ENCODE measurements around the gene PHLDB3. TPM values are rescaled to one million over a fixed set of nuclear protein-coding genes. Genes with fewer than 3 reads are reported as not detected.

PHLDB3 gene
- total RNA-seq, 1 experiment from 2014 or later = 33.1 TPM

DNA sequence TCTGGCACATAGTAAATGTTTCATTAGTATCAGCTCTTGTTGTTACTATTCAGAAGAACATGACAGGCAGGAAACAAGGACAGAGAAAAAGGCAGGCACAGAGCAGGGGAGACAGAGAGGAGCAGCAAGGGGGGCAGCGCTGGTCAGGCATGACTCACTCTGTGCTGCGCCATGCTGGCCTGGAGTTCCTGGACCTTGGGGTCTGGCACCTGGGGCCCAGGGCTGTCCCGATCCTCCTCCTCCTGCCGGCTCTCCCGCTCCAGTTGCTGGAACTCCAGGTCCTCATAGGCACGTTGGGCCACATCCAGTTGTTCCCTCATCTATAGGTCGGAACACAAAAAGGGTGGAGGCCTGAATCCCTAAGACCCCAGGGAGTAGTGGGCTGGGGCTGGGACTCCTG is 7.6 kb downstream of the PHLDB3 start:
- H3K36me3 ChIP-seq (ENCODE audit: control insufficient read depth, insufficient read depth, low read length) = peaks cover 6% of the 10 kb centered on the region

DNA sequence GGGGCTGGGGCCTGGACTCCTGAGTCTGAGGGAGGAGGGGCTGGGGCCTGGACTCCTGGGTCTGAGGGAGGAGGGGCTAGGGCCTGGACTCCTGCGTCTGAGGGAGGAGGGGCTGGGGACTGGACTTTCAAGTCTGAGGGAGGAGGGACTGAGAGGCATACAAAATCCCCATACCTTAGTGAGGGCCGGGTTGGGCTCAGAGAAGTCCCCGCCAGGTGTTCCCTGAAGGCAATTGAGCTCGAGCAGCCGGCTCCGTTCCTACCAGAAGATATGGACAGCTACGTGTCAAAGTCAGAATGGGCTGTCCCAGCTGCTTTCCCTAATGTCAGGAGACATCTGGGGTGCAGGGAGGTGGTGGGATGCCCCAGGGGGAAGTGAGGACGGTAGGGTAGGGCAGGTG is 9.5 kb downstream of the PHLDB3 start:
- H3K27me3 Mint-ChIP-seq (ENCODE audit: insufficient read depth, unreplicated experiment) = no peaks in the 10 kb centered on the region
- Histone ChIP-seq H3K36me3 (ENCODE audit: control insufficient read depth, insufficient read depth, low read length) (peaks cover 11% of the 10 kb centered on the region), H3K4me3 (ENCODE audit: low read depth, low read length) (no peak overlapping the region), H3K9me3 (no peaks in the 10 kb centered on the region), H3K27me3 (replicated peaks; ENCODE audit: control insufficient read depth, insufficient read depth, low read length) (no peaks in the 10 kb centered on the region), H3K4me1 (peaks cover 16% of the 10 kb centered on the region)
- peaks cover 43% of the 10 kb centered on the region for H3K36me3 Mint-ChIP-seq (ENCODE audit: insufficient read depth, unreplicated experiment)
- intact Hi-C loops (cut with micrococcal nuclease; ENCODE audit: unreplicated experiment) = no loop called here
- ChIA-PET POLR2A (no interaction called here), CTCF (interaction anchor here (1.1 kb wide), 1 partner anchor 24 kb away, joined by 3 read pairs; no protein-coding TSS in a partner anchor)
- H3K9me3 Mint-ChIP-seq (ENCODE audit: unreplicated experiment) = no peaks in the 10 kb centered on the region
- H3K27ac Mint-ChIP-seq (ENCODE audit: unreplicated experiment) = no peak overlapping the region
- no TSS peak for BruUV-seq (replicated peaks)
- no peak overlapping the region for H3K4me3 Mint-ChIP-seq (ENCODE audit: unreplicated experiment)
- H3K4me1 Mint-ChIP-seq (ENCODE audit: low read depth, unreplicated experiment) = peaks cover 18% of the 10 kb centered on the region
- DNase-seq = peak in 1 of 2 experiments; percentile 17
- TF ChIP-seq, protein P1, sequence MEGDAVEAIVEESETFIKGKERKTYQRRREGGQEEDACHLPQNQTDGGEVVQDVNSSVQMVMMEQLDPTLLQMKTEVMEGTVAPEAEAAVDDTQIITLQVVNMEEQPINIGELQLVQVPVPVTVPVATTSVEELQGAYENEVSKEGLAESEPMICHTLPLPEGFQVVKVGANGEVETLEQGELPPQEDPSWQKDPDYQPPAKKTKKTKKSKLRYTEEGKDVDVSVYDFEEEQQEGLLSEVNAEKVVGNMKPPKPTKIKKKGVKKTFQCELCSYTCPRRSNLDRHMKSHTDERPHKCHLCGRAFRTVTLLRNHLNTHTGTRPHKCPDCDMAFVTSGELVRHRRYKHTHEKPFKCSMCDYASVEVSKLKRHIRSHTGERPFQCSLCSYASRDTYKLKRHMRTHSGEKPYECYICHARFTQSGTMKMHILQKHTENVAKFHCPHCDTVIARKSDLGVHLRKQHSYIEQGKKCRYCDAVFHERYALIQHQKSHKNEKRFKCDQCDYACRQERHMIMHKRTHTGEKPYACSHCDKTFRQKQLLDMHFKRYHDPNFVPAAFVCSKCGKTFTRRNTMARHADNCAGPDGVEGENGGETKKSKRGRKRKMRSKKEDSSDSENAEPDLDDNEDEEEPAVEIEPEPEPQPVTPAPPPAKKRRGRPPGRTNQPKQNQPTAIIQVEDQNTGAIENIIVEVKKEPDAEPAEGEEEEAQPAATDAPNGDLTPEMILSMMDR (IDR thresholded peaks at IDR 0.05; ENCODE audit: insufficient read depth in 1 of 2, low read depth in 1 of 2, low read length in 1 of 2, severe bottlenecking in 1 of 2, unreplicated experiment in 1 of 2) = no peak

More for the DNA sequence above, 7.6 kb downstream of the PHLDB3 start:
- H3K4me3 ChIP-seq (ENCODE audit: low read depth, low read length) = no peak overlapping the region
- H3K27ac Mint-ChIP-seq (ENCODE audit: unreplicated experiment) = no peak overlapping the region
- TF ChIP-seq, protein P1 (IDR thresholded peaks at IDR 0.05; ENCODE audit: insufficient read depth in 1 of 2, low read depth in 1 of 2, low read length in 1 of 2, severe bottlenecking in 1 of 2, unreplicated experiment in 1 of 2) = no peak
- H3K9me3 Mint-ChIP-seq (ENCODE audit: unreplicated experiment) = no peaks in the 10 kb centered on the region
- H3K9me3 ChIP-seq = no peaks in the 10 kb centered on the region
- H3K4me1 ChIP-seq = peaks cover 19% of the 10 kb centered on the region
- no peaks in the 10 kb centered on the region for H3K27me3 Mint-ChIP-seq (ENCODE audit: insufficient read depth, unreplicated experiment)
- H3K27me3 ChIP-seq (replicated peaks; ENCODE audit: control insufficient read depth, insufficient read depth, low read length) = no peaks in the 10 kb centered on the region
- BruUV-seq (replicated peaks) = no TSS peak
- H3K4me3 Mint-ChIP-seq (ENCODE audit: unreplicated experiment) = no peak overlapping the region
- no peak for DNase-seq
- H3K36me3 Mint-ChIP-seq (ENCODE audit: insufficient read depth, unreplicated experiment) = peaks cover 53% of the 10 kb centered on the region
- intact Hi-C loops (cut with micrococcal nuclease; ENCODE audit: unreplicated experiment) = no loop called here
- ChIA-PET POLR2A (no interaction called here), CTCF (no interaction called here)
- H3K4me1 Mint-ChIP-seq (ENCODE audit: low read depth, unreplicated experiment) = peaks cover 18% of the 10 kb centered on the region

DNA sequence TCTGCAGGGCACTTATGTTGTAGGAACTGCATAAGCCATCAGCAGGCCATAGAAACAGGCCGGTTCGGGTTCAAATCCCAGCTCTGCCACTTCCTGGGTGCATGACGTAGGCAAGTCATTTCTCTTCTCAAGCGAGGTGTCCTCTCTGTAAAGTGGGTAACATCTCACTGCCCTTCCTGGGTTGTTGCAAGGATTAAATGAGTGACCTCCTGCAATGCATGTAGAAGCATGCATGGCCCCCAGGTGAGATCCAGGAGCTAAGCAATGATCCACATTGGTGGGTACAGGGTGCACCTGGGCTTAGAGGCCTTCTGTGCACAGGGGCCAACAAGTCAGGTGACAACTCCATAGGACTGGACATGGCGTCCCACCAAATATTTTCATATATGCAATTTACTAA is 13.8 kb downstream of the PHLDB3 start:
- intact Hi-C loops (cut with micrococcal nuclease; ENCODE audit: unreplicated experiment) = no loop called here

More for the DNA sequence above, 13.8 kb downstream of the PHLDB3 start:
- no peak for DNase-seq
- Histone ChIP-seq H3K36me3 (ENCODE audit: control insufficient read depth, insufficient read depth, low read length) (peaks cover 6% of the 10 kb centered on the region), H3K27me3 (replicated peaks; ENCODE audit: control insufficient read depth, insufficient read depth, low read length) (no peaks in the 10 kb centered on the region), H3K4me3 (ENCODE audit: low read depth, low read length) (no peak overlapping the region), H3K4me1 (no peaks in the 10 kb centered on the region), H3K9me3 (no peaks in the 10 kb centered on the region)
- no TSS peak for BruUV-seq (replicated peaks)
- Mint-ChIP-seq H3K27ac (ENCODE audit: unreplicated experiment) (no peak overlapping the region), H3K27me3 (ENCODE audit: insufficient read depth, unreplicated experiment) (no peaks in the 10 kb centered on the region), H3K4me3 (ENCODE audit: unreplicated experiment) (no peak overlapping the region), H3K9me3 (ENCODE audit: unreplicated experiment) (no peaks in the 10 kb centered on the region), H3K4me1 (ENCODE audit: low read depth, unreplicated experiment) (no peaks in the 10 kb centered on the region), H3K36me3 (ENCODE audit: insufficient read depth, unreplicated experiment) (peaks cover 19% of the 10 kb centered on the region)
- TF ChIP-seq, protein P1 (IDR thresholded peaks at IDR 0.05; ENCODE audit: insufficient read depth in 1 of 2, low read depth in 1 of 2, low read length in 1 of 2, severe bottlenecking in 1 of 2, unreplicated experiment in 1 of 2) = no peak
- CTCF ChIA-PET = no interaction called here
- POLR2A ChIA-PET = no interaction called here

Data from Caco-2 (cell line).